Stomach (tissue), 4 donors: ENCODE data around the gene SPATA4.

Experiments
- EP300 ChIP-seq: sonication (generic); formaldehyde crosslinking; IDR thresholded peaks from one replicate; pipeline ENCODE4 v1.6.1; 2017; ENCODE audit warnings: antibody characterized with exemption
- POLR2A ChIP-seq, 4 donors: fragments of 450-650 bp; IDR thresholded peaks; one replicate each; pipeline ENCODE4 v1.6.1; 2016; ENCODE audit warnings: antibody characterized with exemption in 4 of 4, control low read depth in 2 of 4, mild to moderate bottlenecking in 1 of 4, moderate library complexity in 1 of 4
- POLR2AphosphoS5 ChIP-seq, 3 donors: sonication (generic); formaldehyde crosslinking; IDR thresholded peaks; one replicate each; pipeline ENCODE4 v1.6.1; 2016; ENCODE audit warnings: antibody characterized with exemption in 3 of 3
- TF ChIP-seq, protein P1 (sequence below), 7 experiments: fragments of 450-650 bp in 4 of 7; fragments of 200-600 bp in 3 of 7; sonication (generic) in 3 of 7; IDR thresholded peaks; one replicate each; pipeline ENCODE4 v1.5.1; 2016 to 2019; ENCODE audit warnings: antibody characterized with exemption in 7 of 7, control low read depth in 2 of 7, mild to moderate bottlenecking in 1 of 7

DNA sequence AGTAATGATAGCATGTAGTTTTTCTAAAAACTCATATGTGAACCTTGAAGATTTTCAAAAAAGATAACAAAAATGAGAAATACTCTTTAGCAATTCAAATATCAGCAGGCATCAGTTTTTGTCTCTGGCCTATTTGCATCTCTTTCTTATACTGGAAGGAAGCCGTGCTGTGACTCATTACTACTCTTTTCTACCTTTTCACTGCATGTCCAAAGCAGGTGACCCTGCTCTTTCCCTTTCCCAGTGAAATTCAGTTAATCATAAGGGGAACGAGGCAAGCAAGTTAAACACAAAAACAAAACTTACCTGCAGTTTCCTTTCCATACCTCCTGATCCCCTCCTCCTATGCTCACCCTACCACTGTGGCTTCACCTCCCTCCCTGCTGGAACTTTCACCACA lies 9.3 kb downstream of the SPATA4 start:
- TF ChIP-seq, protein P1, sequence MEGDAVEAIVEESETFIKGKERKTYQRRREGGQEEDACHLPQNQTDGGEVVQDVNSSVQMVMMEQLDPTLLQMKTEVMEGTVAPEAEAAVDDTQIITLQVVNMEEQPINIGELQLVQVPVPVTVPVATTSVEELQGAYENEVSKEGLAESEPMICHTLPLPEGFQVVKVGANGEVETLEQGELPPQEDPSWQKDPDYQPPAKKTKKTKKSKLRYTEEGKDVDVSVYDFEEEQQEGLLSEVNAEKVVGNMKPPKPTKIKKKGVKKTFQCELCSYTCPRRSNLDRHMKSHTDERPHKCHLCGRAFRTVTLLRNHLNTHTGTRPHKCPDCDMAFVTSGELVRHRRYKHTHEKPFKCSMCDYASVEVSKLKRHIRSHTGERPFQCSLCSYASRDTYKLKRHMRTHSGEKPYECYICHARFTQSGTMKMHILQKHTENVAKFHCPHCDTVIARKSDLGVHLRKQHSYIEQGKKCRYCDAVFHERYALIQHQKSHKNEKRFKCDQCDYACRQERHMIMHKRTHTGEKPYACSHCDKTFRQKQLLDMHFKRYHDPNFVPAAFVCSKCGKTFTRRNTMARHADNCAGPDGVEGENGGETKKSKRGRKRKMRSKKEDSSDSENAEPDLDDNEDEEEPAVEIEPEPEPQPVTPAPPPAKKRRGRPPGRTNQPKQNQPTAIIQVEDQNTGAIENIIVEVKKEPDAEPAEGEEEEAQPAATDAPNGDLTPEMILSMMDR (IDR thresholded peaks at IDR 0.05): no peak
- TF ChIP-seq POLR2A (IDR thresholded peaks at IDR 0.05): no peak
- no peak for TF ChIP-seq POLR2AphosphoS5 (IDR thresholded peaks at IDR 0.05)
- TF ChIP-seq EP300: no peak
